Bronchial epithelial cell (primary cell): Measurements from ENCODE around the gene RINL. TPM values are rescaled to one million over a fixed set of nuclear protein-coding genes. Genes with fewer than 3 reads are reported as not detected.
"Not testable (repeated sequence)": the region's sequence is repeated elsewhere in the genome, so short reads cannot be mapped to it uniquely, and the experiment has no call there.

Source experiments
- DNase-seq: peaks from one replicate; pipeline ENCODE4 v3.0.0-alpha.2; 2010; ENCODE audit warnings: low read depth
- FAIRE-seq: peaks from 2 replicates; lab custom pipeline; 2011; peaks lifted over from hg19 to GRCh38; lab: Jason Lieb, UNC
- H3K27me3 ChIP-seq: 2 replicates; pipeline ENCODE4 v1.5.1; 2011; ENCODE audit warnings: low read length; ENCODE audit not compliant: control insufficient read depth, insufficient read depth
- H3K36me3 ChIP-seq: 2 replicates; pipeline ENCODE4 v1.5.1; 2011; ENCODE audit warnings: low read length; ENCODE audit not compliant: control insufficient read depth, insufficient read depth
- H3K4me3 ChIP-seq: 2 replicates; pipeline ENCODE4 v1.5.1; 2011; ENCODE audit warnings: mild to moderate bottlenecking, low read depth, low read length, control low read depth
- CTCF ChIP-seq: IDR thresholded peaks from 2 replicates; pipeline ENCODE4 v1.5.1; 2011; ENCODE audit warnings: mild to moderate bottlenecking, moderate library complexity, low read length, control low read depth, inconsistent platforms; ENCODE audit not compliant: insufficient read depth, severe bottlenecking
- total RNA-seq: library from RNA; depleted of rRNA; stranded (reverse); fragments of >200 nt; gene quantifications from 2 replicates; pipeline ENCODE4 v1.2.1, GENCODE V29; 2014

RINL gene
- total RNA-seq, 1 donor from 2014 or later: 8.7 TPM

GRCh38 chr19:38831142-38831605 is 46.9 kb downstream of the RINL start:
- H3K4me3 ChIP-seq: peak overlapping the region; percentile 66
- peaks cover 11% of the 10 kb centered on the region for H3K36me3 ChIP-seq
- TF ChIP-seq CTCF: no peak
- no peaks in the 10 kb centered on the region for H3K27me3 ChIP-seq
- DNase-seq: peak; percentile 88
- no peak for FAIRE-seq

- no peak overlapping the region for H3K4me3 ChIP-seq
- TF ChIP-seq CTCF: no peak
- no peak for DNase-seq
- H3K27me3 ChIP-seq: no peaks in the 10 kb centered on the region
- H3K36me3 ChIP-seq: peaks cover 9% of the 10 kb centered on the region
- no peak for FAIRE-seq
These were observed 47.9 kb downstream of the RINL start for GRCh38 chr19:38830039-38830733.

- not testable (repeated sequence) for H3K36me3 ChIP-seq, H3K27me3 ChIP-seq, FAIRE-seq, DNase-seq, H3K4me3 ChIP-seq
These were observed 48.9 kb downstream of the RINL start for GRCh38 chr19:38829203-38829602.

GRCh38 chr19:38826856-38827551 is 51.1 kb downstream of the RINL start:
- Histone ChIP-seq H3K4me3 (no peak overlapping the region), H3K27me3 (no peaks in the 10 kb centered on the region), H3K36me3 (peaks cover 9% of the 10 kb centered on the region)
- no peak for FAIRE-seq
- no peak for DNase-seq
- no peak for TF ChIP-seq CTCF

- FAIRE-seq, H3K27me3 ChIP-seq, H3K36me3 ChIP-seq, DNase-seq, H3K4me3 ChIP-seq: not testable (repeated sequence)
These were observed 52.1 kb downstream of the RINL start for GRCh38 chr19:38825936-38826335.

- FAIRE-seq, H3K36me3 ChIP-seq, H3K27me3 ChIP-seq, DNase-seq, H3K4me3 ChIP-seq: not testable (repeated sequence)
These were observed 56.7 kb downstream of the RINL start for GRCh38 chr19:38821230-38821825.

- DNase-seq (no peak), FAIRE-seq (no peak)
- H3K27me3 ChIP-seq: no peaks in the 10 kb centered on the region
- H3K36me3 ChIP-seq: peaks cover 7% of the 10 kb centered on the region
- no peak overlapping the region for H3K4me3 ChIP-seq
- no peak for TF ChIP-seq CTCF
These were observed 58.7 kb downstream of the RINL start for GRCh38 chr19:38819231-38819920.
